BLaER1 (cell line): ENCODE data around the gene PRCC.

ENCODE experiments used
- H3K27ac ChIP-seq: shearing (Covaris generic); formaldehyde crosslinking; 2 replicates; pipeline ENCODE4 v1.8.1; 2022
- H3K27me3 ChIP-seq: shearing (Covaris generic); formaldehyde crosslinking; 2 replicates; pipeline ENCODE4 v1.8.1; 2022
- H3K36me3 ChIP-seq: shearing (Covaris generic); formaldehyde crosslinking; 2 replicates; pipeline ENCODE4 v1.8.1; 2022
- H3K4me1 ChIP-seq: shearing (Covaris generic); formaldehyde crosslinking; 2 replicates; pipeline ENCODE4 v1.8.1; 2022
- H3K4me2 ChIP-seq: shearing (Covaris generic); formaldehyde crosslinking; 2 replicates; pipeline ENCODE4 v1.8.1; 2022
- H3K4me3 ChIP-seq: shearing (Covaris generic); formaldehyde crosslinking; 2 replicates; pipeline ENCODE4 v1.8.1; 2022
- H3K9ac ChIP-seq: shearing (Covaris generic); formaldehyde crosslinking; 2 replicates; pipeline ENCODE4 v1.8.1; 2022
- H3K9me3 ChIP-seq: shearing (Covaris generic); formaldehyde crosslinking; 2 replicates; pipeline ENCODE4 v1.8.1; 2022
- H4K20me1 ChIP-seq: shearing (Covaris generic); formaldehyde crosslinking; 2 replicates; pipeline ENCODE4 v1.8.1; 2022
- Cebpa-rat ChIP-seq: shearing (Covaris generic); IDR thresholded peaks from 2 replicates; pipeline ENCODE4 v1.8.1; 2022

Gene PRCC

DNA sequence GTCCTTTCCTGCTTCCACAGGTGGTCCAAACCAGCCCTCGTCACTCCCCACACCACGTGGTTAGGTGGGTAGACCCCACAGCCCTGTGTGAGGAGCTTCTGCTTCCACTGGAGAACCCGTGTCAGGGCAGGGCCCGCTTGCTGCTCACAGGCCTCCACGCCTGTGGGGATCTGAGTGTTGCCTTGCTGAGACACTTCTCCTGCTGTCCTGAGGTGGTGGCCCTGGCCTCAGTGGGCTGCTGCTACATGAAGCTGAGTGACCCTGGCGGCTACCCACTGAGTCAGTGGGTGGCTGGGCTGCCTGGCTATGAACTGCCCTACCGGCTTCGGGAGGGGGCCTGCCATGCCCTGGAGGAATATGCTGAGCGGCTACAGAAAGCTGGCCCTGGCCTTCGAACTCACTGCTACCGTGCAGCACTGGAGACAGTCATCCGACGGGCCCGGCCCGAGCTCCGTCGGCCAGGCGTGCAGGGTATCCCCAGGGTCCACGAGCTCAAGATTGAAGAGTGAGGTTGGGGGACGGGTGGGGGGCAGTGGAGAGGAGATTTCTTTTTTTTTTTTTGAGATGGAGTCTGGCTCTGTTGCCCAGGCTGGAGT lies 33.2 kb upstream of the PRCC start:
- H3K9me3 ChIP-seq = no peaks in the 10 kb centered on the region
- no peaks in the 10 kb centered on the region for H3K27me3 ChIP-seq
- H3K36me3 ChIP-seq = peaks cover 71% of the 10 kb centered on the region
- H4K20me1 ChIP-seq = no peaks in the 10 kb centered on the region
- no peak for TF ChIP-seq Cebpa-rat
- H3K9ac ChIP-seq = no peak overlapping the region
- no peak overlapping the region for H3K27ac ChIP-seq
- H3K4me3 ChIP-seq = no peak overlapping the region
- peaks cover 8% of the 10 kb centered on the region for H3K4me1 ChIP-seq
- H3K4me2 ChIP-seq = no peak overlapping the region

DNA sequence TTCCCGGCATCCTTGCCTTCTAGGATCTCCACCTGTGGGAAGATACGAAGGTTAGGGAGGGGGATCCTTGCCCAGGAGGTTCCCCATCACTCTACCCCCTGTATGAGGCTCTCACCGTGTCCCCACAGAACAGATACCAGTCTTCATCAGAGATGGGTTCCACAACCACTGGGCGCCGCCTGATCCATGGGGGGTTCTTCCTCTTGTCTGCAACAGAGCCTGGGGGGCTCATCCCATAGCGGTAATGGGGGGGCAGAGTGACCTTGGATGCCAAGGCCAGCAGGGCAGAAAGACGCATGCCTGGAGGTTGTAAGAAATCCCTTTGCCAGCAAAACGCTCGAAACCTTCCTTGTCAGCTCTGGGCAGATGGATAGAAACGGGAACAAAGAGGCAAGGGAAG lies 28.9 kb upstream of the PRCC start:
- Histone ChIP-seq H3K4me2 (no peak overlapping the region), H3K27me3 (no peaks in the 10 kb centered on the region), H3K9ac (no peak overlapping the region), H3K27ac (no peak overlapping the region), H3K9me3 (no peaks in the 10 kb centered on the region), H3K4me1 (peaks cover 34% of the 10 kb centered on the region), H3K36me3 (peaks cover 78% of the 10 kb centered on the region), H3K4me3 (no peak overlapping the region), H4K20me1 (peaks cover 19% of the 10 kb centered on the region)
- no peak for TF ChIP-seq Cebpa-rat

- no peak overlapping the region for H3K4me2 ChIP-seq
- TF ChIP-seq Cebpa-rat = no peak
- no peak overlapping the region for H3K27ac ChIP-seq
- H3K36me3 ChIP-seq = peaks cover 78% of the 10 kb centered on the region
- H4K20me1 ChIP-seq = peaks cover 24% of the 10 kb centered on the region
- H3K4me3 ChIP-seq = no peak overlapping the region
- H3K4me1 ChIP-seq = peaks cover 39% of the 10 kb centered on the region
- H3K9me3 ChIP-seq = no peaks in the 10 kb centered on the region
- no peak overlapping the region for H3K9ac ChIP-seq
- H3K27me3 ChIP-seq = no peaks in the 10 kb centered on the region
Observed at GRCh38 chr1:156738916-156739315, 28.4 kb upstream of the PRCC start.

GRCh38 chr1:156740237-156740740 lies 27.0 kb upstream of the PRCC start:
- Histone ChIP-seq H3K9ac (peak overlapping the region; percentile 85), H3K4me2 (peak overlapping the region; percentile 93), H3K36me3 (peaks cover 77% of the 10 kb centered on the region), H3K4me1 (peaks cover 49% of the 10 kb centered on the region), H3K4me3 (peak overlapping the region; percentile 80), H3K9me3 (no peaks in the 10 kb centered on the region), H3K27me3 (no peaks in the 10 kb centered on the region), H3K27ac (peak overlapping the region; percentile 82), H4K20me1 (peaks cover 36% of the 10 kb centered on the region)
- TF ChIP-seq Cebpa-rat = no peak

- no peaks in the 10 kb centered on the region for H3K9me3 ChIP-seq
- peaks cover 55% of the 10 kb centered on the region for H3K4me1 ChIP-seq
- peaks cover 78% of the 10 kb centered on the region for H3K36me3 ChIP-seq
- peak within 1 kb of the TSS; percentile 93 for H3K4me2 ChIP-seq
- no peaks in the 10 kb centered on the region for H3K27me3 ChIP-seq
- H4K20me1 ChIP-seq = peaks cover 42% of the 10 kb centered on the region
- peak within 1 kb of the TSS; percentile 85 for H3K9ac ChIP-seq
- no peak for TF ChIP-seq Cebpa-rat
- peak within 1 kb of the TSS; percentile 82 for H3K27ac ChIP-seq
- peak within 1 kb of the TSS; percentile 80 for H3K4me3 ChIP-seq
Observed at GRCh38 chr1:156740741-156741480, 26.4 kb upstream of the PRCC start, which contains the start of gene MRPL24. Gene MRPL24, minus strand, starts transcription at chr1:156741088. Its CDS starts 2,384 bp downstream, at chr1:156738704.

DNA sequence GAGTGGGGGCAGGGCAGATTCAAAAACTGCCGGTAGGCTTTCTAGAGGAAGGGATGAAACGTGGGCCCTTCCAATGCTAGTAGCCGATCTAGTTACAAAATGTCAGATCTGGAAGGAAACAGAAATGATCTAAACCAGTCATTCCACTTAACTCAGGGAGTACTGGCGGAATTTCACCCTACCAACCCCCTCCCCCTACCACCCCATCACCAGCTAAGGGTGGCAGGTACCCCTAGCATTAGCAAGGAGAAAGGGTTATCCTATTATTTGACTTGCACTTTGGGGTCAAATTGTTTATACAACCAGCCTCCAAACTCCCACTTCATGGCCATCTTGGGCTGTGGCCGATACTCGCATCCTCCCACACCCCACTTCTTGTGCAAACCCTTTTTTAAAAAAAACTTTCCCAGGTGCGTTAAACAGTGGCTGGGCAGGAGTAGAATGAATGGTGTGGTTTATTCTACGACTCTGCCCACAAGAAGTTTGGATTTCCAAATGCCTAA lies 25.8 kb upstream of the PRCC start:
- Histone ChIP-seq H4K20me1 (peaks cover 49% of the 10 kb centered on the region), H3K36me3 (peaks cover 76% of the 10 kb centered on the region), H3K27me3 (no peaks in the 10 kb centered on the region), H3K9me3 (no peaks in the 10 kb centered on the region), H3K9ac (peak overlapping the region; percentile 35; the same call in 1 of the 2 replicates), H3K27ac (peak overlapping the region; percentile 49; the same call in 1 of the 2 replicates), H3K4me3 (peak overlapping the region; percentile 80), H3K4me2 (peak overlapping the region; percentile 80), H3K4me1 (peaks cover 61% of the 10 kb centered on the region)
- TF ChIP-seq Cebpa-rat = no peak

DNA sequence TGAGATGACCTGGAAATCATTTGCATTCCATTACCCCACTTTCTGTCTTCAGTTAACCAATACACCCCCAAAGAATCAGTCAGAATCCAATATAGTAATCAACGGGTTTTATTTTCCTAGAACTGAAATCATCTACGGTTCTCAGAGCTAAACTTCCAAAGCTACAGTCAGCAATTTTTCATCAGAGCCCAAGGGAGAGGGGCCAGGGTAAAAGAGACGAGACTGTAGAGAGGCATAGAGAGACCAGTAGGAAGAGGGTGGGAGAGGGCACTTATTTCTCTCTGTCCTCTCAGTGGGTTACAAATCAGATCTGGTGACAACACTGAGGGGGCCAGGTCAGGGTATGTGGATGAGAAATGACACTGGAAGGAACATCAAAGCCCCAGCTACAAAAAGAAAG lies 25.3 kb upstream of the PRCC start:
- no peak overlapping the region for H3K9ac ChIP-seq
- H3K27me3 ChIP-seq = no peaks in the 10 kb centered on the region
- peaks cover 53% of the 10 kb centered on the region for H4K20me1 ChIP-seq
- H3K4me3 ChIP-seq = no peak overlapping the region
- TF ChIP-seq Cebpa-rat = no peak
- H3K9me3 ChIP-seq = no peaks in the 10 kb centered on the region
- H3K4me2 ChIP-seq = peak overlapping the region; percentile 80
- H3K36me3 ChIP-seq = peaks cover 71% of the 10 kb centered on the region
- peak overlapping the region; percentile 1; the same call in 1 of the 2 replicates for H3K27ac ChIP-seq
- peaks cover 66% of the 10 kb centered on the region for H3K4me1 ChIP-seq

DNA sequence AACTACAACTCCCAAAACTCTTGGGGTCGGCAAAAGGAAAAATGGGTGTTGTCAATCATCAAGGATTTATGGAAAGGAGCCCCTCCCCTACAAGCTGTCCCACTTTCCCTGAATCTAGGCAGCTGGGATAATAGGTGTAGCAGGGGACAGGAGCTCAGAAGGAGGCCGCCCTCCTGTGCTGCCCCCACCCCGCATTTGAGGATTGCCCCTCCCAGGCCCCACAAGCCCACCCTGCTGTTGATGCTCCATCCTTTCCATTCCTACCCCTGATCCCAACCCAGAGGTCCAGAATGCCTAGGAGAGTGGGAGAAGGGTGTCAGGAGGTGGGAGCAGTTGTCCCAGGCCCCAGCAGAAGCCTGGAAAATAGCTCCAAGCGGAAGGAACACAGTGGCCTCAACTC lies 24.5 kb upstream of the PRCC start:
- H3K9ac ChIP-seq = no peak overlapping the region
- H3K27me3 ChIP-seq = no peaks in the 10 kb centered on the region
- no peaks in the 10 kb centered on the region for H3K9me3 ChIP-seq
- peaks cover 60% of the 10 kb centered on the region for H4K20me1 ChIP-seq
- peaks cover 67% of the 10 kb centered on the region for H3K4me1 ChIP-seq
- H3K36me3 ChIP-seq = peaks cover 63% of the 10 kb centered on the region
- H3K4me3 ChIP-seq = no peak overlapping the region
- TF ChIP-seq Cebpa-rat = no peak
- H3K4me2 ChIP-seq = no peak overlapping the region
- H3K27ac ChIP-seq = 0 out of 2 replicates have a peak overlapping the region, but pooled peaks have one; percentile 1

DNA sequence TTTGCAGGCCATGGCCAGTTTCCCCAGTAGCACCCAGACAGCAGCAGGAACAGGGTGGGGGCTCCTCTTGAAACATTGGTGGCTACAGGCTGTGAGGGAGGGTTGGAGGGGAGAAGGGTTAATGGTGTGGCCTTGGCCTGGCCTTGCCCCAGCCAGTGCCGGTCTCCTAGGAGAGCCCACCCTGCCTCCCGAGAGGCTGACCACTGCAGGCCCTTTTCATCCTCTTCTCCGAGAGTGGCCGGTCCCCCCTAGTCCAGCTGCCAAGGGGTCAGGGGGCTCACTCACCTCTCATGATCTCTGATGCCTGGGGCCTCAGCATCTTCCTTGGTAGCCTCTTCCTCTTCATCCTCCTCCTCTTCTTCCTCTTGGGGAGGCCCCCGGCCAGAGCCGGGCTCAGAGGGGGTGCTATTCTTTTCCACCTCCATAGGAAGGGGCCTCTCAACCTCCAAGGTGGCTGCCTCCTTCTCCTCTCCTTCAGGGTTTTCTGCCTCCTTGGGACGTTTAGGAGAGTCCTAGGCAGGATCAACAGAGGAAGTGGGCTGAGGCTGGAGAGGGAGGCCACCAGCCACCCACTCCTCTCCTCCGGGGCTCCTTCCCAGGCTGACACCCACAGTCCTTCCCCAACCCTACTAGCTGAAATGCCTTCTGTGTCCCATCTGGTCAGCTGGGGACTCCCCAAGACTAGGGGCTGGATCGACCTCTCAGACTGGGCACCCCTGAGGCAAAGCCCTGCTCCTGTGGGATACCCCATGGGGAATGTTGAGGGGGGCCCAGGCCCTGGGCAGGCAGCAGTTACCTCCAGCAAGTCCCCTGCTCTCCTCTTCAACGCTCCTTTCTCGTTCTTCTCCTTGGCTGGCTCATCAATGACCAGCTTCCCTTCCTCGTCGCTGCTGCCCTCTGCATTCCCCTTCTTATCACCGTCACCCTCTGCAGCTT lies 23.7 kb upstream of the PRCC start:
- Histone ChIP-seq H3K4me1 (peaks cover 75% of the 10 kb centered on the region), H3K4me2 (no peak overlapping the region), H3K27me3 (no peaks in the 10 kb centered on the region), H3K36me3 (peaks cover 61% of the 10 kb centered on the region), H3K4me3 (no peak overlapping the region), H4K20me1 (peaks cover 63% of the 10 kb centered on the region), H3K9ac (no peak overlapping the region; the same call in 1 of the 2 replicates), H3K9me3 (no peaks in the 10 kb centered on the region), H3K27ac (peak overlapping the region; percentile 2; the same call in 1 of the 2 replicates)
- no peak for TF ChIP-seq Cebpa-rat
